ENCODE measurements around the gene RAB5A. TPM values are rescaled to one million over a fixed set of nuclear protein-coding genes. Genes with fewer than 3 reads are reported as not detected.
"Not testable (repeated sequence)": the region's sequence is repeated elsewhere in the genome, so short reads cannot be mapped to it uniquely, and the experiment has no call there.

The RAB5A gene
- polyA plus RNA-seq, 1 experiment, result 29.8 TPM

DNA sequence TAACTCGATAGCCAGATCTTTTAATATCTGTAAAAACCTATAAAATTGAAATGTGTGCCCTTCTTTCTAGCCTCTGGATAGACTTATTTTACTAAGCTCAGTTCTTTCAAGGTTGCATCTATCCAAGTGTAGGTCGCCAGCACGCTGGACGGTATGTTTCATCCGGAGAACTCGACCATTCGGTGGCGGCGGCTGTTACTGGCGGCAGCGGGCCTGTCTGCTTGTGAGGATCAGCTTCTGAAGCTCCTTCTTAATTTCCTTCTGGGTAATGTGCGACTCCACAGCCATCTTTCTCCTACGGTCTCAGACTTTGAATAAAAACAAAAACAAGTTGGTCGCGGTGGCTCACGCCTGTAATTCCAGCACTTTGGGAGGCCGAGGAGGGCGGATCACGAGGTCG is 61.1 kb downstream of the RAB5A start:
- TF ChIP-seq, protein P1, sequence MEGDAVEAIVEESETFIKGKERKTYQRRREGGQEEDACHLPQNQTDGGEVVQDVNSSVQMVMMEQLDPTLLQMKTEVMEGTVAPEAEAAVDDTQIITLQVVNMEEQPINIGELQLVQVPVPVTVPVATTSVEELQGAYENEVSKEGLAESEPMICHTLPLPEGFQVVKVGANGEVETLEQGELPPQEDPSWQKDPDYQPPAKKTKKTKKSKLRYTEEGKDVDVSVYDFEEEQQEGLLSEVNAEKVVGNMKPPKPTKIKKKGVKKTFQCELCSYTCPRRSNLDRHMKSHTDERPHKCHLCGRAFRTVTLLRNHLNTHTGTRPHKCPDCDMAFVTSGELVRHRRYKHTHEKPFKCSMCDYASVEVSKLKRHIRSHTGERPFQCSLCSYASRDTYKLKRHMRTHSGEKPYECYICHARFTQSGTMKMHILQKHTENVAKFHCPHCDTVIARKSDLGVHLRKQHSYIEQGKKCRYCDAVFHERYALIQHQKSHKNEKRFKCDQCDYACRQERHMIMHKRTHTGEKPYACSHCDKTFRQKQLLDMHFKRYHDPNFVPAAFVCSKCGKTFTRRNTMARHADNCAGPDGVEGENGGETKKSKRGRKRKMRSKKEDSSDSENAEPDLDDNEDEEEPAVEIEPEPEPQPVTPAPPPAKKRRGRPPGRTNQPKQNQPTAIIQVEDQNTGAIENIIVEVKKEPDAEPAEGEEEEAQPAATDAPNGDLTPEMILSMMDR (IDR thresholded peaks at IDR 0.05; ENCODE audit: insufficient read depth, low read depth, low read length), result no peak
- no peak for DNase-seq (ENCODE audit: low read depth)
- H3K36me3 ChIP-seq (ENCODE audit: control insufficient read depth, insufficient read depth, low read length), result no peaks in the 10 kb centered on the region
- ChIA-PET CTCF (interaction anchor here (0.7 kb wide), 1 partner anchor 44 kb away, joined by 3 read pairs; no protein-coding TSS in a partner anchor), POLR2A (no interaction called here)
- no peaks in the 10 kb centered on the region for H3K27me3 ChIP-seq (ENCODE audit: control insufficient read depth, insufficient read depth, low read length)
- H3K4me3 ChIP-seq (ENCODE audit: low read depth, low read length), result no peak overlapping the region

GRCh38 chr3:20008646-20009045 is 61.7 kb downstream of the RAB5A start:
- CTCF ChIA-PET, result interaction anchor here (0.6 kb wide), 1 partner anchor 17 kb away, joined by 3 read pairs; no protein-coding TSS in a partner anchor
- no peak for DNase-seq (ENCODE audit: low read depth)
- H3K4me3 ChIP-seq (ENCODE audit: low read depth, low read length), result no peak overlapping the region
- H3K36me3 ChIP-seq (ENCODE audit: control insufficient read depth, insufficient read depth, low read length), result no peaks in the 10 kb centered on the region
- POLR2A ChIA-PET, result no interaction called here
- no peaks in the 10 kb centered on the region for H3K27me3 ChIP-seq (ENCODE audit: control insufficient read depth, insufficient read depth, low read length)
- TF ChIP-seq, protein P1 (IDR thresholded peaks at IDR 0.05; ENCODE audit: insufficient read depth, low read depth, low read length), result no peak

DNA sequence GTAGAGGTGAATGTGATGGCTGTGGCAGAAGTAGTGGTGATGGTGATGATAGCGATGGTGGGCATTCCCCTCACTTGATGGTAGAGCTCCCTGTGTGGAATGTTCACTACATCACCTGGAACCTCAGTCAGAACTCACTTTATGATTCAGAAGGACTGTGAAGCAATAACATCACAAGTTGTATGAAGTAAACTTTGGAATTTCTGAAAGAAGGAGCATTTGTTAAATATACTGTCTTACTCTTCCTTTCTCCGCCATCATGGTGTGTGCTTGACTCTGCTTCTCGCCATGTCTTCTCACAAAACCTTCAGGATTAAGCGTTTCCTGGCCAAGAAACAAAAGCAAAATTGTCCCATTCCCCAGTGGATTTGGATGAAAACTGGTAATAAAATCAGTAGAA is 65.3 kb downstream of the RAB5A start, which contains the start of gene PP2D1:
Gene PP2D1 (minus strand): TSS at position 101 of the 400 bp plus-strand sequence. CDS start 192 bp downstream, outside the sequence.
- H3K4me3 ChIP-seq (ENCODE audit: low read depth, low read length), result no peak within 1 kb of the TSS
- ChIA-PET CTCF (no interaction called here), POLR2A (no interaction called here)
- no peaks in the 10 kb centered on the region for H3K36me3 ChIP-seq (ENCODE audit: control insufficient read depth, insufficient read depth, low read length)
- DNase-seq (ENCODE audit: low read depth), result no peak
- no peaks in the 10 kb centered on the region for H3K27me3 ChIP-seq (ENCODE audit: control insufficient read depth, insufficient read depth, low read length)
- TF ChIP-seq, protein P1 (IDR thresholded peaks at IDR 0.05; ENCODE audit: insufficient read depth, low read depth, low read length), result no peak

DNA sequence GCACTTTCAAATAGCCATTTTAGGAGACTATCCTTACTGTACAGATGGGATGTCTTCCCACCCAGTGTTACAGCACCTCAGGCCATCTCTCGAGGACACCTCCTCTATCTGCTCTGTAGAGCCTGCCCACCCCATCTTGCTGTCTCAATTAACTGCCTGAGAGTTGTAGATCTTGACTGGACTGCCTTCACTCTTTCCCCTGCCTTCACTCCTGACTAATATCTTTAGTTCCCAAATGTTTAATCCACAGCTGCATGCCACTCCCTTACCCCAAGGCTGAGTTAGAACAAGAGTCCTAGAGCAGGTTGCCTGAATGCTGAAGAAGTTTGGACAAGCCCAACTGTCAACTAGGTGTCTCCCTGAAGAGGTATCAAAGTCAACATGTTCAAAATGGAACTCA is 66.5 kb downstream of the RAB5A start:
- CTCF ChIA-PET, result no interaction called here
- no peaks in the 10 kb centered on the region for H3K36me3 ChIP-seq (ENCODE audit: control insufficient read depth, insufficient read depth, low read length)
- H3K4me3 ChIP-seq (ENCODE audit: low read depth, low read length), result no peak overlapping the region
- TF ChIP-seq, protein P1 (IDR thresholded peaks at IDR 0.05; ENCODE audit: insufficient read depth, low read depth, low read length), result no peak
- POLR2A ChIA-PET, result no interaction called here
- H3K27me3 ChIP-seq (ENCODE audit: control insufficient read depth, insufficient read depth, low read length), result no peaks in the 10 kb centered on the region
- no peak for DNase-seq (ENCODE audit: low read depth)

DNA sequence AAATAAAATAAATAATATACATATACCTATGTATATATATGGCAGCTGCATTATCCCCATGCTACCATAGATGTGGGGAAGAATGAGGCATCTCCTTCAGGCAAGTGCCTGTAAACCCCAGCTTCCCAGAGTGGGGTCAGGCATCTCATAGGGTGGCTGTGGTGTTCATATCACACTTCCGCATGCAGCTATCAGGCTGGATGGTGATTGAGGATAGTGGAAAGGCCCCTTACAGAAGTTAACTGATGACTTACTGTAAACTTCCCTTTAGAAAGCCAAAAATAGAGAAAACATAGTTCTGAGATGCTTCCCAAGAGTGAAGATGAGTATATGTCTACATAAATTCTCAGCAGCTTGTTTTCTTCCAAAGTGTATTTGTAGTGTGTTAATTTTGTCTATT is 68.6 kb downstream of the RAB5A start:
- TF ChIP-seq, protein P1 (IDR thresholded peaks at IDR 0.05; ENCODE audit: insufficient read depth, low read depth, low read length), result no peak
- Histone ChIP-seq H3K4me3 (ENCODE audit: low read depth, low read length) (no peak overlapping the region), H3K36me3 (ENCODE audit: control insufficient read depth, insufficient read depth, low read length) (no peaks in the 10 kb centered on the region), H3K27me3 (ENCODE audit: control insufficient read depth, insufficient read depth, low read length) (no peaks in the 10 kb centered on the region)
- ChIA-PET POLR2A (no interaction called here), CTCF (no interaction called here)
- DNase-seq (ENCODE audit: low read depth), result no peak

- H3K36me3 ChIP-seq (ENCODE audit: control insufficient read depth, insufficient read depth, low read length); DNase-seq (ENCODE audit: low read depth); CTCF ChIA-PET; H3K4me3 ChIP-seq (ENCODE audit: low read depth, low read length); POLR2A ChIA-PET; H3K27me3 ChIP-seq (ENCODE audit: control insufficient read depth, insufficient read depth, low read length): not testable (repeated sequence)
Measured at GRCh38 chr3:20016076-20016475, 69.2 kb downstream of the RAB5A start.
